Left ventricle myocardium inferior (tissue), 1 donor: Measurements from ENCODE around the gene SERINC4. TPM values are rescaled to one million over a fixed set of nuclear protein-coding genes. Genes with fewer than 3 reads are reported as not detected.
"Not testable (repeated sequence)": the region's sequence is repeated elsewhere in the genome, so short reads cannot be mapped to it uniquely, and the experiment has no call there.

Source experiments
- DNase-seq: peaks from one replicate; pipeline ENCODE4 v3.0.0-alpha.2; 2020
- H3K27ac ChIP-seq: fragments of 200-600 bp; replicated peaks from 2 replicates; pipeline ENCODE4 v1.8.0; 2021
- H3K27me3 ChIP-seq: fragments of 200-600 bp; 2 replicates; pipeline ENCODE4 v1.8.0; 2021; ENCODE audit warnings: low read depth
- H3K36me3 ChIP-seq: fragments of 200-600 bp; 2 replicates; pipeline ENCODE4 v1.8.0; 2021
- H3K4me1 ChIP-seq: fragments of 200-600 bp; 2 replicates; pipeline ENCODE4 v1.8.0; 2021
- H3K4me3 ChIP-seq: fragments of 200-600 bp; 2 replicates; pipeline ENCODE4 v1.8.0; 2021; ENCODE audit warnings: mild to moderate bottlenecking, moderate library complexity
- H3K9me3 ChIP-seq: fragments of 200-600 bp; replicated peaks from 2 replicates; pipeline ENCODE4 v1.8.0; 2021
- intact Hi-C: fragments of 100-400 bp; cut with micrococcal nuclease; formaldehyde crosslinking; loops from one replicate; pipeline ENCODE4 v1.11.0; 2022
- total RNA-seq: library from RNA; stranded (reverse); fragmentation: NEBNext Ultra II Directional; extraction: Animal tissue kit (Norgen Biotek cat#: 25700); gene quantifications from one replicate; pipeline ENCODE4 v1.2.1, GENCODE V29; 2021
- TF ChIP-seq, protein P1 (sequence below): fragments of 200-600 bp; IDR thresholded peaks from 2 replicates; pipeline ENCODE4 v1.8.0; 2021; ENCODE audit warnings: antibody characterized with exemption, mild to moderate bottlenecking, borderline replicate concordance
- donor health status: DM: no; HTN: yes; CAD: no; lungs with severe emphysema.

SERINC4 gene
- total RNA-seq, 1 donor from 2014 or later: 0.44 TPM

DNA sequence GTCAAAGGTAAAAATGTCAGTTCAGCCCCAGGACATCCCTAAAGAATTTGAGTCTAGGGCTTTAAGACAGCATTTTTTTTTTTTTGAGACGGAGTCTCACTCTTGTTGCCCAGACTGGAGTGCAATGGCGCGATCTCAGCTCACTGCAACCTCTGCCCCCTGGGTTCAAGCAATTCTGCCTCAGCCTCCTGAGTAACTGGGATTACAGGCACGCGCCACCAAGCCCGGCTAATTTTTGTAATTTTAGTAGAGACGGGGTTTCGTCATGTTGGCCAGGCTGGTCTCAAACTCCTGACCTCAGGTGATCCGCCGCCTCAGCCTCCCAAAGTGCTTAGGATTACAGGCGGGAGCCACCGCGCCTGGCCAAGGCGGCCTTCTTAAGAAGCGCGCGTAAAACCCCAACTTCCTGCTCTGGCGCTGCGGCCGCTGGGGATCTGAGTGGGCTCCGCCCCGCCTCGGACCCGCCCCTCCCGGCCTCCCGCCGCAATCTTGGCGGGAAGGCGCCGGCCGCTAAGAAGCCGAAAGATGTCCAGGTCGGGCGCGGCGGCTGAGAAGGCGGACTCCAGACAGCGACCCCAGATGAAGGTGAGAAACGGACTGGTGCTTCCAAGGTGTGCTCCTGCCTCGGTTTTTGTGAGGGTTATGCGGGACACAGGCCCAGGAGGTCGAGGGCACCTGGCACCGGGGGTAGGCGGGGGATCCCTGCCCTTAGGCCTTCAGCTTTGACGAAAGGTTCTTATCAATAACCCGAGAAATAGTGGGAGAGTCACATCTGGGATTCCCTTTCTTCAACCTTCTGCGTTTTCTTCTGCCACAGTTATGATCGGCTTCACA is 26.7 kb upstream of the SERINC4 start, which contains the start of gene WDR76:
Gene WDR76, plus strand, starts transcription at position 495 of the 834 bp plus-strand sequence. Its CDS starts 31 bp downstream, at position 526.
- TF ChIP-seq, protein P1, sequence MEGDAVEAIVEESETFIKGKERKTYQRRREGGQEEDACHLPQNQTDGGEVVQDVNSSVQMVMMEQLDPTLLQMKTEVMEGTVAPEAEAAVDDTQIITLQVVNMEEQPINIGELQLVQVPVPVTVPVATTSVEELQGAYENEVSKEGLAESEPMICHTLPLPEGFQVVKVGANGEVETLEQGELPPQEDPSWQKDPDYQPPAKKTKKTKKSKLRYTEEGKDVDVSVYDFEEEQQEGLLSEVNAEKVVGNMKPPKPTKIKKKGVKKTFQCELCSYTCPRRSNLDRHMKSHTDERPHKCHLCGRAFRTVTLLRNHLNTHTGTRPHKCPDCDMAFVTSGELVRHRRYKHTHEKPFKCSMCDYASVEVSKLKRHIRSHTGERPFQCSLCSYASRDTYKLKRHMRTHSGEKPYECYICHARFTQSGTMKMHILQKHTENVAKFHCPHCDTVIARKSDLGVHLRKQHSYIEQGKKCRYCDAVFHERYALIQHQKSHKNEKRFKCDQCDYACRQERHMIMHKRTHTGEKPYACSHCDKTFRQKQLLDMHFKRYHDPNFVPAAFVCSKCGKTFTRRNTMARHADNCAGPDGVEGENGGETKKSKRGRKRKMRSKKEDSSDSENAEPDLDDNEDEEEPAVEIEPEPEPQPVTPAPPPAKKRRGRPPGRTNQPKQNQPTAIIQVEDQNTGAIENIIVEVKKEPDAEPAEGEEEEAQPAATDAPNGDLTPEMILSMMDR: no peak
- Histone ChIP-seq H3K36me3 (no peaks in the 10 kb centered on the region), H3K27me3 (no peaks in the 10 kb centered on the region), H3K4me3 (peak within 1 kb of the TSS; percentile 74), H3K4me1 (peaks cover 54% of the 10 kb centered on the region), H3K9me3 (no peaks in the 10 kb centered on the region), H3K27ac (peak within 1 kb of the TSS; percentile 76)
- peak; percentile 83 for DNase-seq
- intact Hi-C loops: no loop called here

- H3K4me3 ChIP-seq: peak overlapping the region; percentile 74
These were observed 26.0 kb upstream of the SERINC4 start for GRCh38 chr15:43826029-43826507.

GRCh38 chr15:43825305-43825704 is 25.3 kb upstream of the SERINC4 start:
- H3K27me3 ChIP-seq, H3K27ac ChIP-seq, H3K9me3 ChIP-seq, H3K36me3 ChIP-seq, intact Hi-C loops, DNase-seq: not testable (repeated sequence)
- Histone ChIP-seq H3K4me1 (peaks cover 66% of the 10 kb centered on the region), H3K4me3 (peak overlapping the region; percentile 89)

More at GRCh38 chr15:43826029-43826507, 26.0 kb upstream of the SERINC4 start:
- Histone ChIP-seq H3K9me3 (no peaks in the 10 kb centered on the region), H3K27ac (peak overlapping the region; percentile 76), H3K4me1 (peaks cover 60% of the 10 kb centered on the region), H3K36me3 (no peaks in the 10 kb centered on the region), H3K27me3 (no peaks in the 10 kb centered on the region)
- TF ChIP-seq, protein P1: no peak
- intact Hi-C loops: no loop called here
- DNase-seq: no peak

DNA sequence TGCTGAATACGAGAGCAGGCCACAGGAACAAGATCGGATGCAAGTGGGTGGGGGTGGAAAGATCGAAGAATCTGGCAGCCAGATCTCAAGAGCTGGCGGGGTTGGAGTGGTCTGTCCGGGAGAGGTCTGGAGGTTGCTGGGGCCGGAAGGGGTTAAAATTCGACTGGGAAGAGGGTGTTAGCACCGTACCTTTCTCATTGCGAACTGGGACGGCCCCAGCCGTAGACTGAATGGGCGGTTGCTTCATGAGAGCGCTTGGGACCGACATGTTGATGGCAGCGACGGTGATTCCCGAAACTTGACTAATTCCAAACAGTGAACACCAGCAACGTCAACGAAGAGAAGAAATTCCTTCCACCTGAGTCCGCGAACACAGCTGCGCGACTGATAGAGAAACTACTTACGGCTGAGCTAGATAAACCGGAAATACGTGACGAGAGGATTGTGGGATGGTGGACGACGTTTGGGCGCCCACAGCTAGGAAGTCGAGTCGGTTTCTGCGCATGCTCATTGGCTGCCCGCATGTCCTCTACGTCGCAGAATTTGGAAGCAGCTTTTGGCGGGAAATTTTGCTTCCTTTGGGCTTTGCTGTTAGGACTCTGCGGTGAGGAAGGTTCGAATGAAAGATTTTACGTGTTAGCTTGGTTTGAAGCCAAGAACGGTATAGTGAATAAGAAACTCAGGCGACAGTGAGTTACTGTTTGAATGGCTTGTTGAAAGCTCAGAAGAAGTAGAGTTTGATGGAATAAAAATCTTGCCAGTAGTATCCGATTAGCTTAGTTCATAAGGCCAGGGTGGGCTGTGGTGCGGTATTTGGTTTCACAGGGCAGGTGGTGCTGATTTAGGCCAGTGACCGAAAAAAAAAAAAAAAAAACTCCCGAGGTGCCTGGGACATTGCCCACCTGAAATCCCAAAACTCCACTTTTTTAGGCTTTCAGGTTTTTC is 24.6 kb upstream of the SERINC4 start, which contains the start of gene MFAP1:
Gene MFAP1, minus strand, starts transcription at position 389 of the 945 bp plus-strand sequence. Its CDS starts 121 bp downstream, at position 268.
- peak within 1 kb of the TSS; percentile 90 for H3K27ac ChIP-seq
- peak; percentile 93 for DNase-seq
- TF ChIP-seq, protein P1: no peak
- no peaks in the 10 kb centered on the region for H3K9me3 ChIP-seq
- H3K36me3 ChIP-seq: no peaks in the 10 kb centered on the region
- no peaks in the 10 kb centered on the region for H3K27me3 ChIP-seq
- peak within 1 kb of the TSS; percentile 89 for H3K4me3 ChIP-seq
- intact Hi-C loops: no loop called here
- H3K4me1 ChIP-seq: peaks cover 66% of the 10 kb centered on the region

GRCh38 chr15:43821505-43821904 is 21.5 kb upstream of the SERINC4 start:
- TF ChIP-seq, protein P1: no peak
- Histone ChIP-seq H3K36me3 (peaks cover 11% of the 10 kb centered on the region), H3K27me3 (no peaks in the 10 kb centered on the region), H3K9me3 (no peaks in the 10 kb centered on the region), H3K27ac (no peak overlapping the region), H3K4me1 (peaks cover 50% of the 10 kb centered on the region), H3K4me3 (no peak overlapping the region)
- no peak for DNase-seq
- intact Hi-C loops: no loop called here

- H3K4me3 ChIP-seq, H3K27ac ChIP-seq, H3K27me3 ChIP-seq, intact Hi-C loops, DNase-seq, H3K9me3 ChIP-seq, H3K4me1 ChIP-seq: not testable (repeated sequence)
- H3K36me3 ChIP-seq: peaks cover 74% of the 10 kb centered on the region
These were observed 15.0 kb upstream of the SERINC4 start for GRCh38 chr15:43815064-43815463.
